CMK (cell line): ENCODE measurements around the gene CEBPZOS.
"Not testable (repeated sequence)": the region's sequence is repeated elsewhere in the genome, so short reads cannot be mapped to it uniquely, and the experiment has no call there.

Source experiments
- DNase-seq: peaks from one replicate; pipeline ENCODE4 v3.0.0-alpha.2; 2010; ENCODE audit warnings: low read depth

The CEBPZOS gene

DNA sequence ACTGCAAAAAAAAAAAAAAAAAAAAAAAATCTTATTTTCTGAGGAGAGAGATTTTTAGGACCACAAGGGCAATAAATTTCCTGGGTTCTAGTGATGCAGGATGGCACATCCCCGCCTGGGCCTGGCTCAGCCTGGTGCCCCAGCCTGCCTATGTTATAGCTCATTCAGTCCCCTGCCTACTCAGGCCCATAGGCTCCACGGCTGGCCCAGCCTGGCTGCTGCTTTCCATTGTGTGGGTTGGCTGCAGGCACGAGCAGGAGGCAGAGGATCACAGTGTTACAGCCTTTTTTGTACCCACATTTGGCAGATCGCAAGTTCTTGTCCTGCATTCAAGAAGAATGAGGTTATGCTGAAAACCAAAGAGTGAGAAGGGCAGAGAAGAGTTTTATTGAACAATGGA, 5.0 kb upstream of the CEBPZOS start:
- DNase-seq = no peak

DNA sequence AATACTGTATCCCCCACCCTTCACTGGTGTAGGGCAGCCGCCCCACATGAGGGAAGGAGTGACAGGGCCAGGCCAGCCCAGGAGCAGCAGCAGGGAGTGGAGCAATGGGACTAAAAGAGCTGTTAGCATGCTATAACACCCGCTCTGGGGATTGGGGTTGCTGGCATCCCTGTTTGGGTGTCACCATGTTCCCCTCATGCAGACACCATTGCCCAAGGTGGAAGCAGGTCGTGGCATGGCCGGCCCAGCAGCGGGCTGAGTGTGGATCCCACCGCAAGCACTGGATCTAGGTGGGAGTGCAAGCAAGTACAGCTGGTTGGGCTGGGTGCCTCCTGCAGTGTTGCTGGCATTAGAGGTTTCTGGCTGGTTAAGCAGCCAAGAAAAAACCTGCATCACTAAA, 4.5 kb upstream of the CEBPZOS start:
- no peak for DNase-seq

GRCh38 chr2:37192551-37192950, 3.7 kb upstream of the CEBPZOS start:
- DNase-seq = no peak

GRCh38 chr2:37195862-37196319, 405 bp upstream of the CEBPZOS start:
- not testable (repeated sequence) for DNase-seq

DNA sequence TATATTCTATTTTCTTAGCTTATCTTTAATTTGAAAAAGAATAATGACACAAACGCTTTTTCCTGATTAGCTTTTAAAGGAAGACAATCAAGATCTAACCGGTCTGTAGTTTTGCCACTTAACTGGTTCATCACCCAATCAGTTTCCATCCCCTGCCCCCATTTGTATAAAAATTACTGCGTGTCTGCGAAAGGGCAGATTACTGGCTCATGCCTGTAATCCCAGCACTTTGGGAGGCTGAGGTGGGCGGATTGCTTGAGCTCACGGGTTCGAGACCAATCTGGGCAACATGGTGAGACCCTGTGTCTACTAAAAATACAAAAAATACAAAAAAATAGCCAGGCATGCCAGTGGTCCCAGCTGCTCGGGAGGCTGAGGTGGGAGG, 2.4 kb downstream of the CEBPZOS start:
- no peak for DNase-seq

- no peak for DNase-seq
Measured at GRCh38 chr2:37201208-37201607, 4.9 kb downstream of the CEBPZOS start.

DNA sequence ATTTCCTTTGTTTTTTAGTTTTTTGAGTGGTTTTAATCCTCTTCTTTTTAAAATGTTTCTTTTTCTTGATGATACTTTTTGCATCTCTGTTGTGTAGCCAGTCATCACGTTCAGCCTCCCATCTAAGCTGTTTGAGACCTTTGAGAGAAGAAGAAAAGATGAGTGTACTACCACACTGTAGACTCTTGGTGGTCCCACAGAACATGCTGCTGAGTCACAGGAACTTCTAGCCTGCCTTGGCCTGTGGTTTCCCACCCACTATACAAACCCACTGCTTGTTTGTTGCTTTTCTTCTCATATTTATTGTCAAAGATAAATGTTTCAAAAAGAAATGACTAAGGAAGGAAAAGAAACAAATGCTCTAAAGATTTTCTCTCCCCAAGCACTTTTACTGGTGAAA, 5.5 kb downstream of the CEBPZOS start:
- DNase-seq = no peak

DNA sequence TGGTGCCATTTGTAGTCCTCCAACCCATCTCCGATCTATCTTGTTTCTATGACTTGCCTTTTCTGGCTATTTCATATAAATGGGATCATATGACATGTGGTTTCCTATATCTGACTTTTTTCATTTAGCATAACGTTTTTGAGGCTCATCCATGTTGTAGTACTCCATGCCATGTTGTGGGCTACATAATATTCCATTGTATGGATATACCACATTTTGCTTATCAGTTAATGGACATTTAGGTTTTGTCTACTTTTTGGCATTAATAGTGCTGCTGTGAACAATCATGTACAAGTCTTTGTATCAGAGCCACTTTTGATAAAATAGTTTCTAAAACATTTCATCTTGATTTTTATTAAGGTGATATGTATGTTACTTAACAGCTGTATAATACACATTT, 7.4 kb downstream of the CEBPZOS start:
- no peak for DNase-seq

- DNase-seq = not testable (repeated sequence)
Measured at GRCh38 chr2:37205071-37205661, 8.9 kb downstream of the CEBPZOS start.

GRCh38 chr2:37205689-37206341, 9.5 kb downstream of the CEBPZOS start:
- DNase-seq = no peak

- DNase-seq = not testable (repeated sequence)
Measured at GRCh38 chr2:37206760-37207159, 10.5 kb downstream of the CEBPZOS start.

DNA sequence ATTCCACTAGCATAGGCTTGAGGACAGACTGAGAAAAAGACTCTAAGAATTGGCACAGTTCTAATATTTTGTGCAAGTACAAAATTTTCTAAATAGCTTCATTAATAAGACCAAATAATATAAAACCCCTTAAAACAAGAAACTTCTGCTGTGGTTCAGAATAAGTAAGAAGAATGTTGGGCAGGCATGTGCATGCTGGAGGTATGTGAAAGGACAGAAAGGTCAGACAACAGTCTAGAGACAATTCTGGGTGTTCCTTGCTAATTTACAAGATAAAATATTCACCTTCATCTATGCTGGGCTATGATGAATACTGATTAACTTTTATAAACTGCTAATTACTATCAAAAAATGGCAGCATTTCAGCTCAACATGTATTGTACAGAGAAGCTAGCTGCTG, 14.9 kb downstream of the CEBPZOS start:
- DNase-seq = no peak

GRCh38 chr2:37211939-37212338, 15.6 kb downstream of the CEBPZOS start:
- no peak for DNase-seq

- DNase-seq = no peak
Measured at GRCh38 chr2:37215250-37215649, 19.0 kb downstream of the CEBPZOS start.

GRCh38 chr2:37219046-37219445, 22.8 kb downstream of the CEBPZOS start:
- DNase-seq = no peak

DNA sequence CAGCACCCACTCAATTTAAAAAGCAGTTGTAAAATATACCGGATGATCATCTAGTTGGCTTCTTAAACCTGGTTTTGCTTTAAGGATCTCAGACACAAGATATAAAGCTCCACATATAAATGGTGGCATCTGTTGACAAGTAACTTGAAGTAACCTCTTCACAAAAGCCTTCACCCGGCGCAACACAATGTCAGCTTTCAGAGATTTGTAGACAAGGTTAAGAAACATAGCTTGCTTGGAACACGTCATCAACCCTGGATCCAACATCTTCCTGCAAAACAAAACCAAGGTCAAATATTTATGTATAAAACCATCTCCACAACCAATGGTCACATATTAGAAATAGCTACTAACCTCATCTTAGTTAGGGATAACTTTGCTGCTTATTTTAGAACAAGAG, 26.8 kb downstream of the CEBPZOS start:
- no peak for DNase-seq

GRCh38 chr2:37224063-37224462, 27.8 kb downstream of the CEBPZOS start:
- no peak for DNase-seq

GRCh38 chr2:37225129-37225528, 28.8 kb downstream of the CEBPZOS start:
- not testable (repeated sequence) for DNase-seq

GRCh38 chr2:37226863-37227262, 30.6 kb downstream of the CEBPZOS start:
- DNase-seq = no peak

- no peak for DNase-seq
Measured at GRCh38 chr2:37228788-37229187, 32.5 kb downstream of the CEBPZOS start.

DNA sequence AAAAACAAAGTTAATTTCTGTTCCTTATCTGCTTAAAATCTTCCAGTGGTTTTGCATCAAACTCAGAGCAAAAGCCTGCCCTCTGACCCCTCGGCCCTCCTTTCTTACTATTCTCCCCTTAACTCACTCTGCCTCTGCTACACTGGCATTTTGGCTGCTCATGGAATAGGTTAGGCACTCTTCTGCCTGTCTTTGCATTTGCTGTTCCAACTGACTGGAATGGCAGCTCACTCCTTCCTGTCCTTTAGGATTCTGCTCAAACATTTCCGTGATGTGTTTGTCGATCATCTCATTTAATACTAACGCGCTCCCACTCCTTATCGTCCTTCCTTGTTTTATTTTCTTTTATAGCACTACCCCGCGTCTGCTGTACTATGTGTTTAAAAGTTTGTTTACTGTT, 34.3 kb downstream of the CEBPZOS start:
- no peak for DNase-seq

- DNase-seq = peak; percentile 59
Measured at GRCh38 chr2:37231241-37232130, 35.2 kb downstream of the CEBPZOS start, which contains the start of the genes CEBPZ and NDUFAF7. TSS of gene CEBPZ (minus strand) at chr2:37231596. CDS start at chr2:37231567, 29 bp downstream. TSS of gene NDUFAF7 (plus strand) at chr2:37231658. CDS start at chr2:37231706, 48 bp downstream.
